Fibroblast of lung (primary cell): ENCODE measurements around the gene CCDC146. TPM values are rescaled to one million over a fixed set of nuclear protein-coding genes. Genes with fewer than 3 reads are reported as not detected.

ENCODE experiments used
- DNase-seq, 2 donors: peaks; one replicate each; pipeline versions ENCODE4 v3.0.0 to v3.0.0-alpha.2; 2010; ENCODE audit warnings: low read depth in 2 of 2
- H2AFZ ChIP-seq: 2 replicates; pipeline ENCODE4 v1.5.1; 2012; ENCODE audit warnings: low read length, control low read depth, inconsistent platforms
- H3K27ac ChIP-seq: 2 replicates; pipeline ENCODE4 v1.5.1; 2011; ENCODE audit warnings: low read length, control low read depth; ENCODE audit not compliant: insufficient read depth
- H3K27me3 ChIP-seq: 2 replicates; pipeline ENCODE4 v1.5.1; 2011; ENCODE audit warnings: mild to moderate bottlenecking, low read length; ENCODE audit not compliant: control insufficient read depth, insufficient read depth
- H3K36me3 ChIP-seq: 2 replicates; pipeline ENCODE4 v1.5.1; 2011; ENCODE audit warnings: low read length; ENCODE audit not compliant: control insufficient read depth, insufficient read depth
- H3K4me1 ChIP-seq: 2 replicates; pipeline ENCODE4 v1.5.1; 2011; ENCODE audit warnings: low read length; ENCODE audit not compliant: control insufficient read depth, insufficient read depth; ENCODE audit errors: extremely low read depth
- H3K4me2 ChIP-seq: 2 replicates; pipeline ENCODE4 v1.5.1; 2011; ENCODE audit warnings: low read length, control low read depth; ENCODE audit not compliant: insufficient read depth; ENCODE audit errors: extremely low read depth
- H3K4me3 ChIP-seq, 4 experiments: fragments of 200-600 bp in 1 of 4; sonication (generic) in 1 of 4; replicated peaks in 1 of 4; 2 replicates each; pipeline ENCODE4 v1.5.1; 2011 to 2016; ENCODE audit warnings: low read length in 4 of 4, low read depth in 3 of 4, mild to moderate bottlenecking in 3 of 4, control low read depth in 2 of 4, inconsistent platforms in 1 of 4, mixed read lengths in 1 of 4; ENCODE audit not compliant: insufficient read depth in 1 of 4; ENCODE audit errors: control extremely low read depth in 1 of 4
- H3K79me2 ChIP-seq: 2 replicates; pipeline ENCODE4 v1.5.1; 2012; ENCODE audit warnings: mild to moderate bottlenecking, low read length, inconsistent platforms; ENCODE audit not compliant: control insufficient read depth, insufficient read depth
- H3K9ac ChIP-seq: 2 replicates; pipeline ENCODE4 v1.5.1; 2011; ENCODE audit warnings: mild to moderate bottlenecking, low read length, control low read depth; ENCODE audit not compliant: insufficient read depth
- H3K9me3 ChIP-seq: 2 replicates; pipeline ENCODE4 v1.5.1; 2012; ENCODE audit warnings: low read depth, low read length; ENCODE audit not compliant: control insufficient read depth, insufficient read depth
- H4K20me1 ChIP-seq: 2 replicates; pipeline ENCODE4 v1.5.1; 2011; ENCODE audit warnings: low read length; ENCODE audit not compliant: control insufficient read depth, insufficient read depth; ENCODE audit errors: extremely low read depth
- EZH2 ChIP-seq: IDR thresholded peaks from 2 replicates; pipeline ENCODE4 v1.5.1; 2012; ENCODE audit warnings: low read length, control low read depth, mild to moderate bottlenecking; ENCODE audit errors: missing control alignments
- polyA plus RNA-seq, 2 donors: library from polyadenylated mRNA; depleted of rRNA in 1 of 2; stranded (reverse) in 1 of 2; unstranded in 1 of 2; fragments of >200 nt; gene quantifications; 2 replicates each; pipeline ENCODE4 v1.2.1, GENCODE V29; 2011 to 2012; ENCODE audit warnings: missing spikeins in 1 of 2
- total RNA-seq: library from RNA; depleted of rRNA; stranded (reverse); fragments of >200 nt; gene quantifications from 2 replicates; pipeline ENCODE4 v1.2.1, GENCODE V29; 2014
- TF ChIP-seq, protein P1 (sequence below), 2 donors: IDR thresholded peaks in 1 of 2; conservative IDR thresholded peaks in 1 of 2; 1 replicate in 1 of 2; 2 replicates in 1 of 2; pipeline ENCODE4 v1.5.1; 2011 to 2012; ENCODE audit warnings: low read length in 2 of 2, control low read depth in 1 of 2, inconsistent platforms in 1 of 2, low read depth in 1 of 2, mild to moderate bottlenecking in 1 of 2

CCDC146 gene
- total and polyA plus RNA-seq, 2 donors (not counting 1 experiment from before 2014, with no cell fraction given) = 1.6 to 3.6 TPM

DNA sequence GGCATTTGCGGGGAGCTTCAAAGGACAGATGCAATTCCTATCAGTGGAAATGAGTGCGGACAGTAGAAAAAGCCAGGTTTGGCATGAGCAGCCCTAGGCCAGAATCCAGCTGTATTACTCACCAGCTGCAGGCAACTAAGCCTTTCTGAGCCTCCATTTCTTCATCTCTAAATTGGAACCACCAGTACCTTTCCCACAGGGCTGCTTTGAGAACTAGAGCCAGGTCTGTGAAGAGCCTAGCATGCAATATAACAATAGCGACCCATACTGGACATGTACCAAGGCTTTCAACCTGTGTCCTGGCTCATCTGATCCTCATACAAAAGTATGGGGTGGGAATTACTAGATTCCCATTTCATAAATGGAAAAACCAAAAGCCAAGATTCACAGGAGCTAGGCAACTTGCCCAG, 192.8 kb downstream of the CCDC146 start:
- H3K4me2 ChIP-seq = no peak overlapping the region
- no peak overlapping the region for H3K27ac ChIP-seq
- H3K79me2 ChIP-seq = no peaks in the 10 kb centered on the region
- TF ChIP-seq, protein P1, sequence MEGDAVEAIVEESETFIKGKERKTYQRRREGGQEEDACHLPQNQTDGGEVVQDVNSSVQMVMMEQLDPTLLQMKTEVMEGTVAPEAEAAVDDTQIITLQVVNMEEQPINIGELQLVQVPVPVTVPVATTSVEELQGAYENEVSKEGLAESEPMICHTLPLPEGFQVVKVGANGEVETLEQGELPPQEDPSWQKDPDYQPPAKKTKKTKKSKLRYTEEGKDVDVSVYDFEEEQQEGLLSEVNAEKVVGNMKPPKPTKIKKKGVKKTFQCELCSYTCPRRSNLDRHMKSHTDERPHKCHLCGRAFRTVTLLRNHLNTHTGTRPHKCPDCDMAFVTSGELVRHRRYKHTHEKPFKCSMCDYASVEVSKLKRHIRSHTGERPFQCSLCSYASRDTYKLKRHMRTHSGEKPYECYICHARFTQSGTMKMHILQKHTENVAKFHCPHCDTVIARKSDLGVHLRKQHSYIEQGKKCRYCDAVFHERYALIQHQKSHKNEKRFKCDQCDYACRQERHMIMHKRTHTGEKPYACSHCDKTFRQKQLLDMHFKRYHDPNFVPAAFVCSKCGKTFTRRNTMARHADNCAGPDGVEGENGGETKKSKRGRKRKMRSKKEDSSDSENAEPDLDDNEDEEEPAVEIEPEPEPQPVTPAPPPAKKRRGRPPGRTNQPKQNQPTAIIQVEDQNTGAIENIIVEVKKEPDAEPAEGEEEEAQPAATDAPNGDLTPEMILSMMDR (conservative IDR thresholded peaks at IDR 0.05 in 1 of 2, IDR thresholded peaks at IDR 0.05 in 1 of 2; ENCODE audit: low read depth in 1 of 2, low read length in 2 of 2) = no peak
- no peak for TF ChIP-seq EZH2
- H4K20me1 ChIP-seq = no peaks in the 10 kb centered on the region
- no peaks in the 10 kb centered on the region for H3K36me3 ChIP-seq
- peak in 1 of 2 donors; percentile 25 for DNase-seq
- no peak overlapping the region for H3K4me3 ChIP-seq
- H3K27me3 ChIP-seq = no peaks in the 10 kb centered on the region
- no peaks in the 10 kb centered on the region for H3K9me3 ChIP-seq
- no peak overlapping the region for H3K9ac ChIP-seq
- H3K4me1 ChIP-seq = peaks cover 2% of the 10 kb centered on the region
- no peak overlapping the region for H2AFZ ChIP-seq

DNA sequence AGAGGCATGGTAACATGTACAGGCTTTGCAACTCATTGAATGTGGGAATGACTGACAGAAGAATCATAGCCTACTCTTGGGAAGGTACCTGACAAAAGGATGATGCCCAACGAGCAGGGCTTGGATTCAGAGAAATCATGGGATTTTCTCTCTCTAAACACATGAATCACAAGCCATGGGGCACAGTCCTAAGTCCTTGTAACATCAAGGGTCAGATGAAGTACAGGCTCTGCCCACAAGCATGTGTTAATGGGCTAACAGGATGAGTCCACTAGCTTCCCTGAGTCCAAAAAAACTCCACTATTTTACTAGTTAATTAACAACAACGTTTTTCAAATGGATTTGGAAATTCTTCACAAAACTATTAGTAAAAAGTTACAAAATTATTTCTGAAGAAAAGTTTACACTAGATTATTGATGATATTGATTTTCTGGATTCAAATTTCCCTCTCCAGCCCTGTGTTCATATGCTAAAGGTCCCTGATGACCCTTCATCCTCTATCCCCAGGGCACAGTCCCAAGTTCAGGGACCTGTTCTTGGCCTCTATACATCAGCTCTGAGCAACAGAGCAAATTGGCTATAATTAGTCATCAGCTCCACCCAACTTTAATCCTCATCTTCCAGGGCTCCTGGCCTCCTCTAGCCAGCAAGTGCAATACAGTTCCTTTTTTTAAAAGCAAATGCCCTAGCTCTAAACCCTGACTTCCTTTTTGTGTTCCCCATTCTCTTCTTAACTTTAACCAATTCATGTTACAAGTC, 194.0 kb downstream of the CCDC146 start:
- TF ChIP-seq, protein P1 (conservative IDR thresholded peaks at IDR 0.05 in 1 of 2, IDR thresholded peaks at IDR 0.05 in 1 of 2; ENCODE audit: low read depth in 1 of 2, low read length in 2 of 2) = no peak
- no peak for TF ChIP-seq EZH2

DNA sequence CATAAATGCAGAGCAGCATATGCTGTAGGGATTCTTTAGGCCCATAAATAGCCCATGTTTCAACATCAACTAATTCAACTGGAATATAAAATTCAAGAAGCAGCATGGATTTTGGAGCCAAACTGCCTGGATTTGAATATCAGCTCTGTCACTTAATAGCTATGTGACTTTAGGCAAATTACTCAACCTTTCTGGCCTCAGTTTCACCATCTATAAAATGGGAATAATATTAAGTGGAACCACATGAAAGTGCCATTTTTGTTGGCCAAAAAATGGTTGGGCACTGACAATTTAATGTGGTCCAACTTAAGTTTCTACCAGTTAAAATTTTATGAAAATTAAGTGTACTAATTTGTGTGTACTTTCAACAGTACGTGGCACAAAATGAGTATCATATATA, 195.6 kb downstream of the CCDC146 start:
- no peaks in the 10 kb centered on the region for H4K20me1 ChIP-seq
- H3K27ac ChIP-seq = no peak overlapping the region
- TF ChIP-seq EZH2 = no peak
- TF ChIP-seq, protein P1 (conservative IDR thresholded peaks at IDR 0.05 in 1 of 2, IDR thresholded peaks at IDR 0.05 in 1 of 2; ENCODE audit: low read depth in 1 of 2, low read length in 2 of 2) = no peak
- no peak overlapping the region for H2AFZ ChIP-seq
- no peaks in the 10 kb centered on the region for H3K9me3 ChIP-seq
- no peak overlapping the region for H3K4me3 ChIP-seq
- H3K79me2 ChIP-seq = no peaks in the 10 kb centered on the region
- H3K36me3 ChIP-seq = no peaks in the 10 kb centered on the region
- peaks cover 2% of the 10 kb centered on the region for H3K4me1 ChIP-seq
- no peak overlapping the region for H3K4me2 ChIP-seq
- no peak overlapping the region for H3K9ac ChIP-seq
- no peak for DNase-seq
- no peaks in the 10 kb centered on the region for H3K27me3 ChIP-seq

More for the DNA sequence above, 194.0 kb downstream of the CCDC146 start:
- Histone ChIP-seq H3K4me2 (no peak overlapping the region), H3K27ac (no peak overlapping the region), H3K27me3 (no peaks in the 10 kb centered on the region), H4K20me1 (no peaks in the 10 kb centered on the region), H3K79me2 (no peaks in the 10 kb centered on the region), H3K4me3 (no peak overlapping the region), H3K36me3 (no peaks in the 10 kb centered on the region), H3K9ac (no peak overlapping the region), H2AFZ (no peak overlapping the region), H3K9me3 (no peaks in the 10 kb centered on the region), H3K4me1 (peaks cover 2% of the 10 kb centered on the region)
- no peak for DNase-seq
